Measurements from ENCODE around the gene COL4A2. TPM values are rescaled to one million over a fixed set of nuclear protein-coding genes. Genes with fewer than 3 reads are reported as not detected.
"Not testable (repeated sequence)": the region's sequence is repeated elsewhere in the genome, so short reads cannot be mapped to it uniquely, and the experiment has no call there.

Gene COL4A2
- total RNA-seq, 1 donor from 2014 or later = 91.2 TPM

- intact Hi-C loops (cut with DNase I) = no loop called here
- ATAC-seq (ENCODE audit: poor library complexity) = no peak
- DNase-seq = no peak
Observed at GRCh38 chr13:110379905-110380341, 72.8 kb downstream of the COL4A2 start.

- intact Hi-C loops (cut with DNase I) = no loop called here
- no peak for DNase-seq
- no peak for ATAC-seq (ENCODE audit: poor library complexity)
Observed at GRCh38 chr13:110380359-110381028, 73.4 kb downstream of the COL4A2 start.

GRCh38 chr13:110381029-110381360 is 73.9 kb downstream of the COL4A2 start:
- intact Hi-C loops (cut with DNase I) = no loop called here
- no peak for DNase-seq
- ATAC-seq (ENCODE audit: poor library complexity) = no peak

- ATAC-seq (ENCODE audit: poor library complexity) (no peak), DNase-seq (no peak)
- intact Hi-C loops (cut with DNase I) = no loop called here
Observed at GRCh38 chr13:110382229-110382628, 75.1 kb downstream of the COL4A2 start.

- intact Hi-C loops (cut with DNase I) = no loop called here
- DNase-seq (no peak), ATAC-seq (ENCODE audit: poor library complexity) (no peak)
Observed at GRCh38 chr13:110382830-110383229, 75.7 kb downstream of the COL4A2 start.

GRCh38 chr13:110387451-110388107 is 80.5 kb downstream of the COL4A2 start:
- intact Hi-C loops (cut with DNase I) = no loop called here
- ATAC-seq (ENCODE audit: poor library complexity) (peak; percentile 67), DNase-seq (peak; percentile 65)

GRCh38 chr13:110388108-110388943 is 81.2 kb downstream of the COL4A2 start:
- ATAC-seq (ENCODE audit: poor library complexity) (peak; percentile 63), DNase-seq (peak; percentile 64)
- intact Hi-C loops (cut with DNase I) = no loop called here

GRCh38 chr13:110390567-110390966 is 83.5 kb downstream of the COL4A2 start:
- ATAC-seq (ENCODE audit: poor library complexity) = no peak
- no peak for DNase-seq
- intact Hi-C loops (cut with DNase I) = no loop called here

- no peak for ATAC-seq (ENCODE audit: poor library complexity)
- no peak for DNase-seq
- intact Hi-C loops (cut with DNase I) = no loop called here
Observed at GRCh38 chr13:110391273-110391672, 84.2 kb downstream of the COL4A2 start.

GRCh38 chr13:110392510-110393240 is 85.6 kb downstream of the COL4A2 start:
- intact Hi-C loops (cut with DNase I) = no loop called here
- ATAC-seq (ENCODE audit: poor library complexity) = no peak
- DNase-seq = no peak

- ATAC-seq (ENCODE audit: poor library complexity) = no peak
- intact Hi-C loops (cut with DNase I) = no loop called here
- no peak for DNase-seq
Observed at GRCh38 chr13:110393761-110394160, 86.7 kb downstream of the COL4A2 start.

- no peak for DNase-seq
- intact Hi-C loops (cut with DNase I) = no loop called here
- no peak for ATAC-seq (ENCODE audit: poor library complexity)
Observed at GRCh38 chr13:110394371-110394841, 87.3 kb downstream of the COL4A2 start.

GRCh38 chr13:110395616-110396015 is 88.5 kb downstream of the COL4A2 start:
- DNase-seq; ATAC-seq (ENCODE audit: poor library complexity); intact Hi-C loops (cut with DNase I): not testable (repeated sequence)

- ATAC-seq (ENCODE audit: poor library complexity) = no peak
- intact Hi-C loops (cut with DNase I) = no loop called here
- DNase-seq = no peak
Observed at GRCh38 chr13:110396476-110396875, 89.4 kb downstream of the COL4A2 start.

- DNase-seq = peak; percentile 93
- ATAC-seq (ENCODE audit: poor library complexity) = peak; percentile 92
- intact Hi-C loops (cut with DNase I) = no loop called here
Observed at GRCh38 chr13:110396913-110397381, 89.9 kb downstream of the COL4A2 start.

GRCh38 chr13:110397436-110398115 is 90.5 kb downstream of the COL4A2 start:
- ATAC-seq (ENCODE audit: poor library complexity) (peak; percentile 61), DNase-seq (no peak)
- intact Hi-C loops (cut with DNase I) = no loop called here

GRCh38 chr13:110398564-110399507 is 91.8 kb downstream of the COL4A2 start:
- DNase-seq = no peak
- no peak for ATAC-seq (ENCODE audit: poor library complexity)
- intact Hi-C loops (cut with DNase I) = no loop called here

All from Right ventricle myocardium superior (tissue), 1 donor.